Measurements from ENCODE around the gene AKAP10.
A peak's percentile ranks its signal among the peaks of the same experiment; 100 is the strongest.

The AKAP10 gene

GRCh38 chr17:19873346-19873745 lies 104.3 kb downstream of the AKAP10 start:
- H3K9me2 ChIP-seq (replicated peaks; ENCODE audit: insufficient read depth, low read length), result no peaks in the 10 kb centered on the region
- no peaks in the 10 kb centered on the region for H3F3A ChIP-seq (ENCODE audit: insufficient read depth, low read length)
- H3K79me2 ChIP-seq (ENCODE audit: low read length), result no peaks in the 10 kb centered on the region
- no peak overlapping the region for H3K4me2 ChIP-seq (ENCODE audit: low read depth, low read length)
- no peak overlapping the region for H3K9ac ChIP-seq (ENCODE audit: low read length)
- H2AFZ ChIP-seq (ENCODE audit: low read length), result no peak overlapping the region
- no peaks in the 10 kb centered on the region for H4K20me1 ChIP-seq (ENCODE audit: insufficient read depth, low read length)
- H3K4me3 ChIP-seq (ENCODE audit: low read length), result no peak overlapping the region
- H3K27ac ChIP-seq (ENCODE audit: low read length), result no peak overlapping the region
- no peak for TF ChIP-seq EZH2phosphoT487 (IDR thresholded peaks at IDR 0.05; ENCODE audit: low read length)
- TF ChIP-seq, protein P1, sequence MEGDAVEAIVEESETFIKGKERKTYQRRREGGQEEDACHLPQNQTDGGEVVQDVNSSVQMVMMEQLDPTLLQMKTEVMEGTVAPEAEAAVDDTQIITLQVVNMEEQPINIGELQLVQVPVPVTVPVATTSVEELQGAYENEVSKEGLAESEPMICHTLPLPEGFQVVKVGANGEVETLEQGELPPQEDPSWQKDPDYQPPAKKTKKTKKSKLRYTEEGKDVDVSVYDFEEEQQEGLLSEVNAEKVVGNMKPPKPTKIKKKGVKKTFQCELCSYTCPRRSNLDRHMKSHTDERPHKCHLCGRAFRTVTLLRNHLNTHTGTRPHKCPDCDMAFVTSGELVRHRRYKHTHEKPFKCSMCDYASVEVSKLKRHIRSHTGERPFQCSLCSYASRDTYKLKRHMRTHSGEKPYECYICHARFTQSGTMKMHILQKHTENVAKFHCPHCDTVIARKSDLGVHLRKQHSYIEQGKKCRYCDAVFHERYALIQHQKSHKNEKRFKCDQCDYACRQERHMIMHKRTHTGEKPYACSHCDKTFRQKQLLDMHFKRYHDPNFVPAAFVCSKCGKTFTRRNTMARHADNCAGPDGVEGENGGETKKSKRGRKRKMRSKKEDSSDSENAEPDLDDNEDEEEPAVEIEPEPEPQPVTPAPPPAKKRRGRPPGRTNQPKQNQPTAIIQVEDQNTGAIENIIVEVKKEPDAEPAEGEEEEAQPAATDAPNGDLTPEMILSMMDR (IDR thresholded peaks at IDR 0.05; ENCODE audit: low read length), result no peak
- TF ChIP-seq EZH2 (optimal IDR thresholded peaks at IDR 0.05; ENCODE audit: low read depth, low read length), result no peak
- DNase-seq, result no peak
- no peaks in the 10 kb centered on the region for H3K9me3 ChIP-seq (replicated peaks; ENCODE audit: insufficient read depth, low read length)
- H3K36me3 ChIP-seq (replicated peaks; ENCODE audit: insufficient read depth, low read length), result no peaks in the 10 kb centered on the region
- H3K27me3 ChIP-seq (replicated peaks; ENCODE audit: insufficient read depth, low read length), result no peaks in the 10 kb centered on the region
- H3K4me1 ChIP-seq (ENCODE audit: low read length), result no peaks in the 10 kb centered on the region

GRCh38 chr17:19868079-19868395 lies 109.6 kb downstream of the AKAP10 start:
- H3F3A ChIP-seq (ENCODE audit: insufficient read depth, low read length), result no peaks in the 10 kb centered on the region

DNA sequence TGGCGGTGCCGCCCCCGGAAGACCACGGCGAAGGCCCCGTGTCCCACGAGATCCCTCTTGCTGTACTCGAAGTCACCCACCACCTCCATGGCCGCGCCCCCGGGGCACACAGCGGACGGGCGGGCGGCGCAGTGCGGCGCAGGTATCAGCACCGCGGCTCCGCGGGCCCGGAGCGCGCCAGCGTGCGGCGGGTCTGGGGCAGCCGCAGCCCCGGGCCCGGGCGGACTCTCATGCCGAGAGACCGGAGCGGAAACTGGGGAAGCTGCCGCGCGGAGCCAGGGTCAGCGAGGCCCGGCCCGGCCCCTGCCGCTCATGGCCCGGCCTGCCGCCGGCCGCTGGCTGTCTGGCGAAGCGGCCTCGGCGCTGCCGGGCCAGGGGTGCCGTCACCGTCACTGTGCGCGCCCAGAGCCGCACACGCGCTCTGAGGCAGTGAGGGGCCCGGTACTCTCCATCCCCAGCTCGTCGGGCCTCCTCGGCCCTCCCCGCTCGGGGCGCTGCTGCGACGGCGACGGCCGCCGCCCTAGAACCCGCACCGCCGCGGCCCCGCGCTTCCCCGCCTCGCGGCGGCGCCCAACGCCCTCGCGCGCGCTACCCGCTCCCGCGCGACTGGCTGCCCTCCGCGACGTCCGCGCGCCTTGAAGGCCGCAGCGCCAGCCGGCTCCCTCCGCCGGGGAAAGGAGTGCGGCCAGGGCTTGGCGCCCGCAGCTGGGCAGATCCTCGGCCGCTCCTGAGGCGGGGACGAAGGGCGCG lies 110.1 kb downstream of the AKAP10 start, which contains the start of gene ULK2:
Gene ULK2 (minus strand): TSS at position 608 of the 750 bp plus-strand sequence. CDS start 519 bp downstream, at position 89.
- Histone ChIP-seq H3K4me1 (ENCODE audit: low read length) (no peaks in the 10 kb centered on the region), H3K79me2 (ENCODE audit: low read length) (no peaks in the 10 kb centered on the region), H3K27me3 (replicated peaks; ENCODE audit: insufficient read depth, low read length) (no peaks in the 10 kb centered on the region), H3K36me3 (replicated peaks; ENCODE audit: insufficient read depth, low read length) (no peaks in the 10 kb centered on the region), H3K9me2 (replicated peaks; ENCODE audit: insufficient read depth, low read length) (no peaks in the 10 kb centered on the region), H3K4me2 (ENCODE audit: low read depth, low read length) (peak within 1 kb of the TSS; percentile 81), H4K20me1 (ENCODE audit: insufficient read depth, low read length) (no peaks in the 10 kb centered on the region), H3K9me3 (replicated peaks; ENCODE audit: insufficient read depth, low read length) (no peaks in the 10 kb centered on the region), H3K9ac (ENCODE audit: low read length) (peak within 1 kb of the TSS; percentile 75), H3K27ac (ENCODE audit: low read length) (no peak within 1 kb of the TSS), H3F3A (ENCODE audit: insufficient read depth, low read length) (no peaks in the 10 kb centered on the region), H3K4me3 (ENCODE audit: low read length) (peak within 1 kb of the TSS; percentile 78), H2AFZ (ENCODE audit: low read length) (peak within 1 kb of the TSS; percentile 99)
- peak; percentile 42 for DNase-seq
- TF ChIP-seq EZH2phosphoT487 (IDR thresholded peaks at IDR 0.05; ENCODE audit: low read length) (no peak), EZH2 (optimal IDR thresholded peaks at IDR 0.05; ENCODE audit: low read depth, low read length) (no peak)
- TF ChIP-seq, protein P1 (IDR thresholded peaks at IDR 0.05; ENCODE audit: low read length), result no peak

More at GRCh38 chr17:19868079-19868395, 109.6 kb downstream of the AKAP10 start:
- Histone ChIP-seq H4K20me1 (ENCODE audit: insufficient read depth, low read length) (no peaks in the 10 kb centered on the region), H3K9ac (ENCODE audit: low read length) (no peak overlapping the region), H3K9me2 (replicated peaks; ENCODE audit: insufficient read depth, low read length) (no peaks in the 10 kb centered on the region), H3K27ac (ENCODE audit: low read length) (no peak overlapping the region), H3K4me1 (ENCODE audit: low read length) (no peaks in the 10 kb centered on the region), H3K36me3 (replicated peaks; ENCODE audit: insufficient read depth, low read length) (no peaks in the 10 kb centered on the region), H2AFZ (ENCODE audit: low read length) (peak overlapping the region; percentile 56; the same call in 1 of the 2 replicates), H3K9me3 (replicated peaks; ENCODE audit: insufficient read depth, low read length) (no peaks in the 10 kb centered on the region), H3K27me3 (replicated peaks; ENCODE audit: insufficient read depth, low read length) (no peaks in the 10 kb centered on the region), H3K79me2 (ENCODE audit: low read length) (no peaks in the 10 kb centered on the region), H3K4me2 (ENCODE audit: low read depth, low read length) (peak overlapping the region; percentile 61; the same call in 1 of the 2 replicates), H3K4me3 (ENCODE audit: low read length) (peak overlapping the region; percentile 24; the same call in 1 of the 2 replicates)
- DNase-seq, result no peak
- no peak for TF ChIP-seq EZH2phosphoT487 (IDR thresholded peaks at IDR 0.05; ENCODE audit: low read length)
- TF ChIP-seq, protein P1 (IDR thresholded peaks at IDR 0.05; ENCODE audit: low read length), result no peak
- TF ChIP-seq EZH2 (optimal IDR thresholded peaks at IDR 0.05; ENCODE audit: low read depth, low read length), result no peak

All from MM.1S (cell line).